DND-41 (cell line): ENCODE results near the gene NAP1L4.

Experiments
- ATAC-seq: fragments of 200-7000 bp; cut with Tn5 transposase; 3 replicates; pipeline ENCODE4 v1.9.1; 2021; ENCODE audit warnings: low read depth; ENCODE audit not compliant: insufficient read depth
- DNase-seq: peaks from one replicate; pipeline ENCODE4 v3.0.0-alpha.2; 2020
- H2AFZ ChIP-seq: 2 replicates; pipeline ENCODE4 v1.6.0; 2012; ENCODE audit warnings: low read depth, low read length
- H3K27ac ChIP-seq: 2 replicates; pipeline ENCODE4 v1.5.1; 2012; ENCODE audit warnings: low read length, inconsistent platforms
- H3K27me3 ChIP-seq: fragments of 200-600 bp; sonication (generic); 2 replicates; pipeline ENCODE4 v1.6.0; 2012; ENCODE audit warnings: low read length, mild to moderate bottlenecking, inconsistent platforms; ENCODE audit not compliant: insufficient read depth, poor library complexity
- H3K36me3 ChIP-seq: 2 replicates; pipeline ENCODE4 v1.5.1; 2012; ENCODE audit warnings: low read length, inconsistent platforms; ENCODE audit not compliant: insufficient read depth
- H3K4me1 ChIP-seq: 2 replicates; pipeline ENCODE4 v1.5.1; 2012; ENCODE audit warnings: mild to moderate bottlenecking, low read length; ENCODE audit not compliant: insufficient read depth
- H3K4me2 ChIP-seq: 2 replicates; pipeline ENCODE4 v1.6.0; 2012; ENCODE audit warnings: mild to moderate bottlenecking, moderate library complexity, low read length, inconsistent platforms; ENCODE audit not compliant: insufficient read depth
- H3K4me3 ChIP-seq, 2 experiments: fragments of 200-600 bp in 1 of 2; shearing (Covaris generic) in 1 of 2; 2 replicates each; pipeline ENCODE4 v1.5.1; 2012 to 2016; ENCODE audit warnings: inconsistent platforms in 2 of 2, low read length in 2 of 2, mild to moderate bottlenecking in 2 of 2, low read depth in 1 of 2, moderate library complexity in 1 of 2
- H3K79me2 ChIP-seq: 2 replicates; pipeline ENCODE4 v1.6.0; 2012; ENCODE audit warnings: low read length, inconsistent platforms; ENCODE audit not compliant: insufficient read depth
- H3K9ac ChIP-seq: 2 replicates; pipeline ENCODE4 v1.6.0; 2012; ENCODE audit warnings: low read depth, mild to moderate bottlenecking, inconsistent platforms, low read length, moderate library complexity
- H3K9me3 ChIP-seq: 2 replicates; pipeline ENCODE4 v1.5.1; 2012; ENCODE audit warnings: low read length, moderate library complexity, mild to moderate bottlenecking, inconsistent platforms; ENCODE audit not compliant: insufficient read depth, severe bottlenecking
- H4K20me1 ChIP-seq: 2 replicates; pipeline ENCODE4 v1.6.0; 2012; ENCODE audit warnings: low read length; ENCODE audit not compliant: insufficient read depth
- CTCF ChIP-seq: IDR thresholded peaks from 2 replicates; pipeline ENCODE4 v1.5.1; 2012; ENCODE audit warnings: borderline replicate concordance, low read length, moderate library complexity, mild to moderate bottlenecking; ENCODE audit not compliant: poor library complexity, severe bottlenecking; ENCODE audit errors: extremely low read depth
- EZH2 ChIP-seq: IDR thresholded peaks from 3 replicates; pipeline ENCODE4 v1.6.1; 2012; ENCODE audit warnings: borderline replicate concordance, low read depth, mild to moderate bottlenecking, moderate library complexity, low read length, inconsistent platforms; ENCODE audit not compliant: severe bottlenecking

Gene NAP1L4

GRCh38 chr11:2992997-2993325, 832 bp upstream of the NAP1L4 start:
- H3K4me3 ChIP-seq, result peak overlapping the region; percentile 69 to 74
- peak overlapping the region; percentile 85 for H3K27ac ChIP-seq
- DNase-seq (no peak), ATAC-seq (peak; percentile 18)
- no peaks in the 10 kb centered on the region for H3K27me3 ChIP-seq
- H3K9me3 ChIP-seq, result no peaks in the 10 kb centered on the region
- peaks cover 38% of the 10 kb centered on the region for H3K4me1 ChIP-seq
- peak overlapping the region; percentile 97 for H2AFZ ChIP-seq
- TF ChIP-seq EZH2 (no peak), CTCF (no peak)
- peak overlapping the region; percentile 92 for H3K4me2 ChIP-seq
- peaks cover 48% of the 10 kb centered on the region for H3K79me2 ChIP-seq
- peak overlapping the region; percentile 94 for H3K9ac ChIP-seq
- H4K20me1 ChIP-seq, result peaks cover 29% of the 10 kb centered on the region
- peaks cover 8% of the 10 kb centered on the region for H3K36me3 ChIP-seq

GRCh38 chr11:2991452-2992233, 486 bp downstream of the NAP1L4 start:
- no peak for TF ChIP-seq CTCF
- TF ChIP-seq EZH2, result no peak
- Histone ChIP-seq H3K36me3 (peaks cover 18% of the 10 kb centered on the region), H4K20me1 (peaks cover 40% of the 10 kb centered on the region), H3K4me1 (peaks cover 45% of the 10 kb centered on the region), H3K27ac (peak overlapping the region; percentile 84), H3K4me2 (peak overlapping the region; percentile 77), H2AFZ (peak overlapping the region; percentile 67), H3K9me3 (no peaks in the 10 kb centered on the region), H3K9ac (peak overlapping the region; percentile 94), H3K79me2 (peaks cover 61% of the 10 kb centered on the region), H3K4me3 (peak overlapping the region; percentile 74 to 99), H3K27me3 (no peaks in the 10 kb centered on the region)
- no peak for DNase-seq
- peak; percentile 35 for ATAC-seq

GRCh38 chr11:2990617-2991451, 1.3 kb downstream of the NAP1L4 start:
- DNase-seq (peak; percentile 38), ATAC-seq (no peak)
- peaks cover 45% of the 10 kb centered on the region for H3K4me1 ChIP-seq
- H4K20me1 ChIP-seq, result peaks cover 44% of the 10 kb centered on the region
- no peak overlapping the region for H2AFZ ChIP-seq
- H3K27ac ChIP-seq, result peak overlapping the region; percentile 84
- H3K4me2 ChIP-seq, result peak overlapping the region; percentile 77
- peak overlapping the region; percentile 94 for H3K9ac ChIP-seq
- peaks cover 70% of the 10 kb centered on the region for H3K79me2 ChIP-seq
- H3K9me3 ChIP-seq, result no peaks in the 10 kb centered on the region
- peaks cover 18% of the 10 kb centered on the region for H3K36me3 ChIP-seq
- H3K4me3 ChIP-seq, result peak overlapping the region; percentile 74 to 99
- H3K27me3 ChIP-seq, result no peaks in the 10 kb centered on the region
- no peak for TF ChIP-seq CTCF
- TF ChIP-seq EZH2, result no peak
